ENCODE measurements around the gene PDS5B. TPM values are rescaled to one million over a fixed set of nuclear protein-coding genes. Genes with fewer than 3 reads are reported as not detected.

The PDS5B gene
- total RNA-seq, 1 donor from 2014 or later: 49.6 TPM

DNA sequence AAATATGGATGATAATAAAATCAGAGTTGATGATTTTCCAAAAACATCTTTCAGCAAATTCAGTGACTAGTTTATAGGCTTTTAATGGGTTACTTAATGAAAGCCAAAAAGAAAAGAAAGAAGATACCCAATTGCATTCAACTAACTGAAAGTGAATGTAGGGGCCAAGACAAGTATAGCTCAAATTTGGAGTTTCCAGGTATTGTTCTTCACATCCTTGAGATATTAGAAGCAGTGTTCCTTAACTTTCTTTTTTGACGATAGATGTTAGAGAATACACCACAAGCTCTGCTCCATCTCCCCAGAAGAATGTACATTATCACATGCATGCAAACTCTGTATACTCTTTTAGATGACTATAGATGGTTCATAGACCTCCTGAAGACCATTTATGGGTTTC is 43.6 kb downstream of the PDS5B start:
- no peaks in the 10 kb centered on the region for H3K36me3 ChIP-seq
- no peak overlapping the region for H3K4me3 ChIP-seq
- peaks cover 21% of the 10 kb centered on the region for H3K4me1 ChIP-seq
- no peaks in the 10 kb centered on the region for H3K9me3 ChIP-seq
- intact Hi-C loops (cut with DNase I): no loop called here
- H3K27ac ChIP-seq: no peak overlapping the region
- DNase-seq (no peak), ATAC-seq (no peak)
- TF ChIP-seq, protein P1, sequence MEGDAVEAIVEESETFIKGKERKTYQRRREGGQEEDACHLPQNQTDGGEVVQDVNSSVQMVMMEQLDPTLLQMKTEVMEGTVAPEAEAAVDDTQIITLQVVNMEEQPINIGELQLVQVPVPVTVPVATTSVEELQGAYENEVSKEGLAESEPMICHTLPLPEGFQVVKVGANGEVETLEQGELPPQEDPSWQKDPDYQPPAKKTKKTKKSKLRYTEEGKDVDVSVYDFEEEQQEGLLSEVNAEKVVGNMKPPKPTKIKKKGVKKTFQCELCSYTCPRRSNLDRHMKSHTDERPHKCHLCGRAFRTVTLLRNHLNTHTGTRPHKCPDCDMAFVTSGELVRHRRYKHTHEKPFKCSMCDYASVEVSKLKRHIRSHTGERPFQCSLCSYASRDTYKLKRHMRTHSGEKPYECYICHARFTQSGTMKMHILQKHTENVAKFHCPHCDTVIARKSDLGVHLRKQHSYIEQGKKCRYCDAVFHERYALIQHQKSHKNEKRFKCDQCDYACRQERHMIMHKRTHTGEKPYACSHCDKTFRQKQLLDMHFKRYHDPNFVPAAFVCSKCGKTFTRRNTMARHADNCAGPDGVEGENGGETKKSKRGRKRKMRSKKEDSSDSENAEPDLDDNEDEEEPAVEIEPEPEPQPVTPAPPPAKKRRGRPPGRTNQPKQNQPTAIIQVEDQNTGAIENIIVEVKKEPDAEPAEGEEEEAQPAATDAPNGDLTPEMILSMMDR (IDR thresholded peaks at IDR 0.05): no peak
- no peaks in the 10 kb centered on the region for H3K27me3 ChIP-seq

DNA sequence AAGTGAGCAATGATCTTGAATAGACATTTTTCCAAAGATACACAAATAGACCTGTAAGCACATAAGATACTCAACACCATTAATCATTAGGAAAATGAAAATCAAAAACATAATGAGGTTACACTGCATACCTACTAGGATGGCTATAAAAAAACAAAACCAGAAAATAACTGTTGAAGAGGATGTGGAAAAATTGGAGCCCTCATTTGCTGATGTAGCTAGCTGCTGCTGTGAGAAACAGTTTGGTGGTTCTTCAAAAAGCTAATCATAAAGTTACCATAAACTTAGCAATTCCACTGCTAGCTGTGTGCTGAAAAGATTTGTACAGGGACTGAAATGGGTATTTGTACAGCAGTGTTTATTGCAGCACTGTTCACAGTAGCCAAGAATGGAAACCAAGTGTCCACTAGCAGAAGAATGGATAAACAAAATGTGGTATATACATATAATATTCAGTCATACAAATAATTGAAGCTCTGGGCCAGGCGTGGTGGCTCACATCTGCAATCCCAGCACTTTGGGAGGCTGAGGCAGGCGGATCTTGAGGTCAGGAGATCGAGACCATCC is 46.2 kb downstream of the PDS5B start:
- no peak for ATAC-seq
- Histone ChIP-seq H3K27me3 (no peaks in the 10 kb centered on the region), H3K4me1 (peaks cover 5% of the 10 kb centered on the region), H3K9me3 (no peaks in the 10 kb centered on the region), H3K27ac (no peak overlapping the region), H3K36me3 (no peaks in the 10 kb centered on the region), H3K4me3 (no peak overlapping the region)
- TF ChIP-seq, protein P1 (IDR thresholded peaks at IDR 0.05): no peak
- DNase-seq: no peak
- intact Hi-C loops (cut with DNase I): no loop called here

GRCh38 chr13:32636711-32637110 is 50.5 kb downstream of the PDS5B start:
- H3K4me1 ChIP-seq: peaks cover 11% of the 10 kb centered on the region
- TF ChIP-seq, protein P1 (IDR thresholded peaks at IDR 0.05): no peak
- no peak for ATAC-seq
- H3K27ac ChIP-seq: no peak overlapping the region
- intact Hi-C loops (cut with DNase I): no loop called here
- no peaks in the 10 kb centered on the region for H3K9me3 ChIP-seq
- DNase-seq: no peak
- no peaks in the 10 kb centered on the region for H3K27me3 ChIP-seq
- H3K4me3 ChIP-seq: no peak overlapping the region
- H3K36me3 ChIP-seq: no peaks in the 10 kb centered on the region

GRCh38 chr13:32638739-32639138 is 52.5 kb downstream of the PDS5B start:
- DNase-seq (no peak), ATAC-seq (peak; percentile 50)
- H3K9me3 ChIP-seq: no peaks in the 10 kb centered on the region
- H3K27ac ChIP-seq: no peak overlapping the region
- intact Hi-C loops (cut with DNase I): no loop called here
- TF ChIP-seq, protein P1 (IDR thresholded peaks at IDR 0.05): no peak
- H3K36me3 ChIP-seq: no peaks in the 10 kb centered on the region
- no peak overlapping the region for H3K4me3 ChIP-seq
- peaks cover 16% of the 10 kb centered on the region for H3K4me1 ChIP-seq
- H3K27me3 ChIP-seq: no peaks in the 10 kb centered on the region

DNA sequence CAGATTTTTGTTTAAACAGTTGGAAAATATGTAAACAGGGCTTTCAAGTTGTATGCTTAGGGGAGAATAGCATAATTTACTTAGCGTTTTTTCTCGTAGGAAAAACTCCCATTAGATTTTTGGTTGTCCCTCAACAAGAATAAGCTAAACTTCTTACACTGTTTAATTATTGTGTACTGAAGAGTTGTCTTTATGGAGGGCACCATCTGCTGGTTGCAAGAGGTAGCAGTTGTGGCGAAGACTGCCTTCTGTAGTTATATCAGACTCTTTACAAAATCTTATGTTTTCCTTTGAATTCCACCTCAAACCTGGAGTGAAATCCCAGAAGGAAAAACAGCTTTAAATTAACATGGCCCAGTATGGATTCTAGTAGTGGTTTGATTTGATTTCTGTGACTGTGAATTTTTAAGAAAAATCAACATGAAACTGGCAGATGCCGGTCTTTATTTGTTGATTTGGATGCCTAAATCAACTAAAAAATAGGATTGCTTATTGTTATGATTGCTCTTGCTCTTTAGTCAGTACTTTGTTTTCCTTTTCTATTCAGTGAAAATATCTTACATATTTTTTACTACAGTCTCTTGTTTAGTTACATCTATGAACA is 53.4 kb downstream of the PDS5B start:
- peak; percentile 94 for ATAC-seq
- no peak overlapping the region for H3K27ac ChIP-seq

More for the DNA sequence above, 53.4 kb downstream of the PDS5B start:
- TF ChIP-seq, protein P1 (IDR thresholded peaks at IDR 0.05): peak; percentile 82
- intact Hi-C loops (cut with DNase I): loop anchor here (10.0 kb wide), 1 partner anchor 45 kb away; no protein-coding TSS in a partner anchor
- Histone ChIP-seq H3K27me3 (no peaks in the 10 kb centered on the region), H3K4me1 (peaks cover 15% of the 10 kb centered on the region), H3K36me3 (no peaks in the 10 kb centered on the region), H3K9me3 (no peaks in the 10 kb centered on the region), H3K4me3 (no peak overlapping the region)
- no peak for DNase-seq

Data from upper lobe of right lung (tissue), 1 donor.